Myocyte (in vitro differentiated cells): ENCODE data around the gene MYO9A. TPM values are rescaled to one million over a fixed set of nuclear protein-coding genes. Genes with fewer than 3 reads are reported as not detected.
A peak's percentile ranks its signal among the peaks of the same experiment; 100 is the strongest.

Experiments
- DNase-seq: peaks from one replicate; pipeline ENCODE4 v3.0.0-alpha.2; 2012; ENCODE audit warnings: low read depth
- total RNA-seq: library from RNA; depleted of rRNA; stranded (reverse); fragments of >200 nt; gene quantifications from 2 replicates; pipeline ENCODE4 v1.2.3, GENCODE V29; 2014

The MYO9A gene
- total RNA-seq, 1 donor from 2014 or later, result 22.1 TPM

DNA sequence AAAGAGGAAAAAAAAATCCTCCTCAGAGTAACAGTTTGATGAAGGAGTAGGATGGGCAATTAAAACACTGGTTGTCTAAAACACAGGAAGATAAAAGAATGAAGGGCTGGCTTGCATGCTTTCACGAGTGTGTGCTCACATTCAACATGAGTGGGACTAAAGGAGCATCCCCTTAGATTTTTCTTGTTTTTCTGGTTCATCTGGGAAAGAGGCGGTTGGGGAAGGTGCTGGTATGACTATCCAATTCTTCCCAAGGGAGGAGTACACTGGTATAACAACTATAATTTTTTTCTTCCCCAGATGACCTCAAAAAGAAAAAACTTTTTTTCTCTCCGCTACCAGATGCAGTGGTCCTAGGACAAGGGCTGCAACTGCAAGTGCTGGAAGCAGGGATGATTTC, 143.7 kb downstream of the MYO9A start:
- DNase-seq, result no peak

DNA sequence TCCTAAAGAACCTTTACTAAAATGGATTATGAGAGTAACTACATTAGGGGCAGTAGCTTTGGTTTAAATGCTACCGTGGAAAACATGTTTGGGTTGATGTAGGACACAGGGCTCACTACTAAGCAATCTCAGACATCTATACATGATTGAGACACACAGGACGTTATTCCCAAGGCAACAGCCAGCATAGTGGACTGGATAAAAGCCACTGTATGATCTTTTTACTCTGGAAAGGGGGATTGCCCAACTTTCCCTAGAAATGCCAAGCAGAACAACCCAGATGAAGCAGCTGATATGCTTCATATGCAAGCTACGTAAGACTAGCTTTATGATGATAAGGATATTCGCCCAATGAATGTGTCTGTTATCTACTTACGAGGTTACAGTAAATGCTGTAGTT, 144.6 kb downstream of the MYO9A start:
- no peak for DNase-seq

DNA sequence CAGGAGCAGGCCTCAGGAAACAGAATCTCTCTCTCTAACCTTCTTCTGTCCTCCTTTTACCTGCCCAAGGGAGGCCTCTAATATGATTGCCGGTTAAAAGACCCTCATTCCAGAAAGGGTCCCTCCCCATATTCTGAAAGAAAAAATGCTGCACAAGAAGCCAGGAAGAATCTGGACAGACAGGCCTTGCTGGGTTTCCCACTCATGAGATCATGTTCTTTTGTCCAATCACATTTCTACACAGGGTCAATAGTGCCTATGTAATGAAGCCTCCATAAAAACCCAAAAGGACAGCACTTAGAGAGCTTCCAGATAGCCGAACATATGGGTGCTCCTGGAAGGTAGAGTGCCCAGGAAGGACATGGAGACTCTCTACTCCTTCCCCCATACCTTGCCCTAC, 146.0 kb downstream of the MYO9A start:
- DNase-seq, result no peak

DNA sequence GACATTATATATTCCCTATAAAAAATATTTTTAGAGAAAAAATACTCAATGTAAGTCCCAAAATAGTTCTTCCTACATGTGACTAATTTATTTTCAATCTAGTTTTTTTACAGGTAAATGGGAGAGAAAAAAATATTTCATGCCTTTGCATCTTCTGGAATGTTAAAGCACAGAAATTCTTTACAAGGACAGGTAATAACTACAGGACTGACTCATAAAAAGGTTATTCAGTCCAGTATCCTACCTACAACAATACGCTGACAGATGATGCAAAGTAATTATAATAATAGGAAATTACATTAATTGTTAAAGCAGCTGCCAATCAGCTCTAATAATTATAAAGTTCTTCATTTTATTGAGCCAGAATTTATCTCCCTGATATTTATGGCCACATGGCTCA, 147.5 kb downstream of the MYO9A start:
- no peak for DNase-seq

DNA sequence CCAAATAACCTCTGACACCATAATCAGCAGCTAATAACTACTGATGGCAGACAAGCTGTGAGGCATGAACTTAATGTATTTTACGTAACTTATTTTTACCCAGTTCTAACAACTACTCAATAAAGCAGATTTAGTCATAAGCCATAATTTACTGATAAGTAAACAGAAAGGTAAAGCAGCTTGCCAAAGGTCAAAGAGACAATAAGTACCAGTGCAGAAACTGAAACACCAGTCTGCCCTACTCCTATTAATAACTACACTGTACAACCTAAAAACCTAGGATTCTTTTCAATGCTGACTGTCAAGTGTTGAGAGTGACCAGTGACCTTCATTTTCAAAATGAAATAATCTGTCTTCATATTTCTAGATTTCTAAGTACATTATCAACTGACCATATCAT, 155.4 kb downstream of the MYO9A start:
- no peak for DNase-seq

DNA sequence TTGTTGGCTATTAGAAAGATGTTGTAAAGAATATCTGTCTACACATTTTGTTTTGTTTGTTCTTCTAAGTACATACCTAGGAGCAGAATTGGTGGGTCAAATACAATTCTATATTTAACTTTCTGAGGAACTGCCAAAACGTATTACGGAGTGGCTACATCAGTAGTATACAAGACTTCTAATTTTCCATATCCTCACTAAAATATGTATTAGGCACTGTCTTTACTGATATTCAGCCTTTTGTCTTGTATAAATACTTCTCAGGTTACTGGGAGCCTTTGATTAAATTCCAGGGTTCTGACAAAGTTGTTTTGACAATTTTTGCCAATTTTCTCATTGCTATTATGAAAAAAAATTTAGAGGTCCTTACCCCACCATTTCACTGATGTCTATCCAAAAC, 160.9 kb downstream of the MYO9A start:
- DNase-seq, result no peak

DNA sequence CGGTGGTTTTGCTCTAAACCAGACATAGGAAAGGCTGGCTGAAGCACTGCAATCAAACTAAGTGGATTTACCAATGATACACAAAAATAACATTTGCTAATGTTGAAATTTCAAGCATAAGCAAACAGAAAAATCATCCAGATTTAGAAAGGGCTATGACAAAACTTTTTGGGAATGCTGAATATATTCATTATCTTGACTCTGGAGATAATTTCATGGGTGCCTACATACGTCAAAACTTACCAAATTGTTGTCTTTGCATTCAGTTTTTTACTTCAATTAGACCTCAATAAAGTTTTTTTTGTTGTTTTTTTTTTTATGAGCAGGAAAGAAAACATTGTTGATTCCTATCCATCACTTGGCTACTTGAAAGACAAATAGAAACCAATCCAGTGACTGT, 166.8 kb downstream of the MYO9A start:
- DNase-seq, result no peak

DNA sequence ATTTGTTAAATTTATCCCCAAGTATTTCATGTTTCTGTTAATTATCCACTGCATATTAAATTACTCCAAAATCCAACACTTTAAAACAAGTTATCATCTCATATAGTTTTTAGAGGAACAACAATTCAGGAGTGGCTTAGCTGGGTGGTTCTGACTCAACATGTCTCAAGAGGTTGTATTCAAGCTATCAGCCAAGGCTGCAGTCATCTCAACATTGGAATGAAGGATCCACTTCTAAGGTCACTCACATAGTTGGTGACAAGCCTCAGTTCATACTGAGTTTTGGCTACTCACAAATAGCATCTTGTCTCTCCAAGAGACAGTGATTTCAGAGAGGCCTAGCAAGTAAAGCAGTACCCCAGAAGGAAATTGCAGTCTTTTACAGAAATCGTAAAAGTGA, 172.9 kb downstream of the MYO9A start:
- DNase-seq, result no peak

DNA sequence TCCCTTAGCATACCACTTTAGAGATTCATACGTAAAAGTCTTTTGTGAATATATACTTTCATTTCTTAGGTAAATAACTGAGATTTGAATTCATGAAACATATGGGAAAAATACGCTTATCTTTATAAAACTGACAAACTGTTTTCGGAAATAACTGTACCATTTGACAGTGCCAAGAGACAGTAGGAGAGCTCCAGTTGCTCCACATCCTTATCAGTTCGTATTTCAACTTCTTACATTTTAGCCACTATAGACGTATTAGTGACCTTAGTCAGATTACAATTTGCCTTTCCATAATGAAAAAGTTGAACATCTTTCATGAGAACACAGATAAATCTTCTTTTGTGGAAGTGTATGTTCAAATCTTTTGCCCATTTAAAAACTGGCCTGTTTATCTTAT, 174.1 kb downstream of the MYO9A start:
- DNase-seq, result no peak

DNA sequence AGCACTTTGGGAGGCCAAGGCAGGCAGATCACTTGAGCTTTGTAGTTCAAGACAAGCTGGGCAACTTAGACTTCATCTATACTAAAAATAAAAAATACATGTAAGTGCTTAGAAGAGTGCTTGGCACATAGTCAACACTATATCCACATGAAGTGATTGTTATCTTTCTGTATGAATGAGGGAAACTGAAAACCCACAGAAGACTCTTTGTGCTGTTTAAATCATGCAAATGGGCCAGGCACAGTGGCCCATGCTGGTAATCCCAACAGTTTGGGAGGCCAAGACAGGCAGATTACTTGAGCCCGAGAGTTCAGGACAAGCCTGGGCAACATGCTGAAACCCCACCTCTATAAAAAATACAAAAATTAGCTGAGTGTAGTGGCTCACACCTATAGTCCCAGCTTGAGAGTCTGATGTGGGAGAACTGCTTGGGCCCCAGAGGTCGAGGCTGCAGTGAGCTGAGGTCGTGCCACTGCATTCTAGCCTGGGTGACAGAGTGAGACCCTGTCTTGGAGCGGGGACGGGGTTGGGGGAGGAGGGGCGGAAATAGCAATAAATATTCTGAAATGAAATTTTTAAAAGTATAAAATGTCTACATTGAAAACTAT, 177.9 kb downstream of the MYO9A start:
- DNase-seq, result no peak

DNA sequence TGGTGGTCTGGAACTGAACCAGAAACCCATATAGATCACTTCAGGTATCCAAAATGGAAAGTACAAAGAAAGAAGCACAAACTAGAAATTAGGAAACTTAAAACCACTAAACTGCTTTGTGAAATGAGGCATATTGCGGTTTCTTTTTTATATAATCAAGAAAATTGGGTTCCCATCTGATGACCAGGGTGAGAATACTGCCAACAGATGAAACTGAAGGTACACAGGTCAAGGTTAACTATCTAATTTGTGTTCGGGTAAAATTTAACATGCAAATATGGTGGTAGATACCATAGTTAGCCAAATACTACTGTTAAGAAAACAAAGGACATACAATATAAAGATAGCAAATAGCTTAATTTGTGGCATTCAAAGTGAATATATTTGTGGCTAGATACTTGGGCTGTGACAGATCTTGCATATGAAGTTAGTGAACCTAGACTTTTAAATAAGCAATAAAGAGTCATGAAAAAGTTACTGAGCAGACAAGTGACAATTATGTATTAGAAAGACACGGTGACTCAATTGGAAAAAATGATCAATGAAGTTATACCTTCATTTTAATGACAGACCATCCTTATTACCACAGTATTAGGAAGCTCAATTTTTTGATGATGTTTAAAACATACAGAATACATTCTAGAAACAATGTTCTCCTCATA, 180.2 kb downstream of the MYO9A start:
- DNase-seq, result no peak

DNA sequence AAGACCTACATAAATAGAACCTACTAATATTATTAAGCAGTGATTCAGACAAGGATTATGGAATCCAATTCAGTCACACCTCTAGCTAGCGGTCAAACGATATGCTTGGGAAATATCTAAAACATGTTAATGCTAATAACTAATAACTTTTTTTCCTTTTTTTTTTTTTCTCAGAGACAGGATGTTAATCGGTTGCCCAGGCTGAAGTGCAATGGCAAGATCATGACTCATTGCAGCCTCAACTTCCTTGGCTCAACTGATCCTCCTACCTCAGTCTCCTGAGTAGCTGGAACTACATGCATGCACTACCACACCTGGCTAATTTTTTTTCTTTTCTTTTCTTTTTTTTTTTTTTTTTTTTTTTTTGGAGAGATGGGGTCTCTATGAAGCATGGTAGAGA, 183.5 kb downstream of the MYO9A start:
- no peak for DNase-seq

DNA sequence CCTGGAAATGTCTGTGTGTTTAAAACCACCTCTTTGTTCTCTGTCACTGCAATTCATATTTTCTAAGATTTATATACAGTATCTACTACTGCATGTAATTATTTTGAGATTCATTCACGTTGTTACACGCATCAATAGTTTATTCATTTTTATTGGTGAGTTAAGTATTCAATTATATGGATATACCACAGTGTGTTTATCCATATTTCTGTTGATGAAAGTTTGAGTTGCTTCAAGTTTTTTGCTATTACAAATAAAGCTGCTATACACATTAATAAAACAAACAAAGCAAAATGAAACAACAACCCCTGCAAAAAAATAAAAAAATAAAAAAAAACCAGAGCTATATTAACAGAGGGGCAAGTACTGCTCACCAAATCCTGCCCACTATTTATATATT, 185.3 kb downstream of the MYO9A start:
- DNase-seq, result no peak

DNA sequence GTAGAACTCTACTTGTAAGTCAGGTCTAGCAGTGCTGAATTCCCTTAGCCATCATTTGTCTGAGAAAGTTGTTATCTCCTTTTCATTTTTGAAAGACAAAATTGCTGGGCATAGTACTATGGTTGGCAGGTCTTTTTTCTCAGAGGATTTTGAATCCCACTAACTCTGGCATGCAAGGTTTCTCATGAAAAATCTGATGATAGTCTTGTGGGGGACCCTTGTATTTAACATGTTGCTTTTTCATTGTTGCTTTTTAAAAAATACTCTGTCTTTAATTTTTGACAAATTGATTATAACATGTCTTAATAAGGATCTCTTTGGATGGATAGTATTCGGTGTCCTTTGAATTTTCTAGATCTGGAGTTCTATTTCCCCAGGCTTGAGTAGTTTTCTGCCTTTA, 186.7 kb downstream of the MYO9A start:
- DNase-seq, result no peak

DNA sequence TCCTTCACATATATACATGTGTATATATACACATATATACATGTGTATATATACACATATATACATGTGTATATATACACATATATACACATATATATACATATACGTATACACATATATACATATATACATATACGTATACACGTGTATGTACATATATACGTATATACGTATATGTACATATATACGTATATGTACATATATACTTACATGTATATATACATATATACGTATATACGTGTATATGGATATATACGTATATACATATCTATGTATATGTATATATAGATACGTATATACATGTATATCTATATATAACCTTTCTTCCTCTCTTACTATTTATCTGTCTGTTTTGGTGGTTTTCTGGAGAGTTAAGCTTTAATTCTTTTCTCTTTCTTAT, 192.8 kb downstream of the MYO9A start:
- DNase-seq, result no peak

DNA sequence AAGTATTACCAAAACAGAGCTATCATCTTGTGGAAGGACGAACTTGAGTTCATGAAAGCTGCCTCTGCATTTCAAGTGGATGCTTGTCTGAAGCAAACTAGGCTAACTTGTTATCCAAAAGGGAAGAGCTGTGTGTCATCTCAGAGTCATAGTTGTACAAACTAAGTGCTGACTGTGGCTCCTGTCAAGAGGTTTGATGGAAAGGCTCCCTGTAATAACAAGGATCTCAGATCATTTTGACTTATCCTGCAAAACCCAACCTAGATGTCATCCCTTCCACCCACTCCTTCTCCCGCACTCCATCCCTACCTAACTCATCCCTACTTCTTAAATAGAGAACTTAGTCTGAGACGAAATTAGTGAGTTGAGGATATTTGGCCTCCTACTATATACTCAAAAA, 196.8 kb downstream of the MYO9A start:
- no peak for DNase-seq

DNA sequence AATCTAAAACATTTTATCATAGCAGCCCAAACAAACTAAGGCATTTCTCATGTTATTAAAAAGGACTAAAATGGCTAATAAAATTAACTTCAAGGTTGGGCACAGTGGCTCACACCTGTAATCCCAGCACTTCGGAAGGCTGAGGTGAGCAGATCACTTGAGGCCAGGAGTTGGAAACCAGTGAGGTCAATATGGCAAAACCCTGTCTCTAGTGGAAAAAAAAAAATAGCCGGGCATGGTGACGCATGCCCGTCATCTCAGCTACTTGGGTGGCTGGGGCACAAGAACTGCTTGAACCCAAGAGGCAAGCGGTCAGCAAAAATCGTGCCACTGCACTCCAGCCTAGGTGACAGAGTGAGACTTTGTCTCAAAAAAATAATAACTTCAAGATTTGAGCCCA, 197.4 kb downstream of the MYO9A start:
- no peak for DNase-seq

DNA sequence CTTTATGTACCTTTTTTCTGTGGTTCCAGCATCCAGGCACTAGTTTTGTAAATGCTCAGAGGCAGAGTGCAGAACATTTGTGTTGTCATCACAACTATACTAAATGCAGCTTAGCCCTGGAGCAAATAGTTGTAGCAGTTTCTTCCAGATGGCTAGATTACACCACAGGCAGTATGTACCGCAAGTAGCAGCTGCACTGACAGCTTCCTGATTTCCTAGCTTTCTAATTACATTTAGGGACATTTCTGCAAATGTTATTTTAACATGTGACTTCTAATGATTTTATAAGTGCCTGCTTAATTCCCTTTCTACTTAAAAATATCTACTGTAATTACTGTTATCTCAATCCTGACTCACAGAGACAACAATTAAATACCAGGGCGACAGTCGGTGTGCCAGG, 201.1 kb downstream of the MYO9A start:
- DNase-seq, result peak; percentile 1

DNA sequence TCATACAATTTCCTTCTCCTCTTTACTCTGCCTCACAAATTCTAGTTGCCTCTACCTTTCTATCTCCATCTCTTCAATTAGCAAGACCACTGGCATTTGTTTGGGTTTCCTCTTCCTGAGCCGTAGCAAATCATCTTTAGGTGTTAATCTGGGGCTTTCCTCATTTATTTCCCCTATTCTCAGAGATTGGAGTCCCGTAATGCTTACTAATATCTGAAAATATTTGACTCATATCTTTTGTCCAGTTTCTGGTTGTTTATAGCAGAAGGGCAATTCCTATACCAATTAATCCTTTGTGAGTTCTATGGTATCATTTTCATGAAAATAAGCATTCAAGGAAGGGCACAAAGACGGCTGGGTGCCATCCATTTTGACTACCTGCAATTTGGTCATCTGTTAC, 203.9 kb downstream of the MYO9A start:
- DNase-seq, result no peak

DNA sequence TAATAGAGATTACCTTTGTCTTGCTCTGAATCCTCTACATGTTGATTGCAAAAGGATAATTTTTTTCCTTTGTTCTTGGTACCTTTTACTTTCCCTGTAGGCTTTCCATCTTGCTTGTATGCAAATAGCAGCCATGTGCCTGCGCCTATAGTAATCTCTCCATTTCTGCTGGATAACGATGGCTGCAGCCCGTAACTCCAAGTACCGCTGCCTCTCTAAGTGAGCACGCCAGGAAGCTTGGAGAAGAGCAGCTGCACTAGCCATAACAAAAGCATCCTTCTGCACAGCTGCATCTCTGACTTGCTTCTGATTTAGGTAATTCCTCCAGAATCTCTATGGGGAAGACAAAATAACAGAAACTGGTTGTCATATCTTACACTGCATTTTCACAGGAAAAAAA, 218.3 kb downstream of the MYO9A start:
- no peak for DNase-seq

DNA sequence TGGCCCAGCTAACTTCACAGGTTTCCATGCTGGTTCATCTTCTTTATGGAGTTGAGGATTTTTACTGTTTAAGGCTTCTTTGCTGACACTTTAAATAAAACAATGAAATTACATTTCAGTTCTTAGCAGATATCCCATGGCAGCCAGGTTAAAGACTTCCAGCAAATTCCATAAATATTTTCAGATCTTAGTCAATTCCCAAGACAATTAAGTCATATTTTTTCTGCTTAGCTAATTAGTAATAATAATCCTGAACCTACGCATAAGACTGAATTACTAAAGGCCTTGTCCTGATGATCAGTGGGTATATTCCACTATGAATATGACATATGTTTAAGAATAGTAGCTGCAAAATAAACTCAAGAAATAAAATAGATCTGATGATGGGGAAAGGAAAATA, 224.3 kb downstream of the MYO9A start:
- DNase-seq, result no peak

DNA sequence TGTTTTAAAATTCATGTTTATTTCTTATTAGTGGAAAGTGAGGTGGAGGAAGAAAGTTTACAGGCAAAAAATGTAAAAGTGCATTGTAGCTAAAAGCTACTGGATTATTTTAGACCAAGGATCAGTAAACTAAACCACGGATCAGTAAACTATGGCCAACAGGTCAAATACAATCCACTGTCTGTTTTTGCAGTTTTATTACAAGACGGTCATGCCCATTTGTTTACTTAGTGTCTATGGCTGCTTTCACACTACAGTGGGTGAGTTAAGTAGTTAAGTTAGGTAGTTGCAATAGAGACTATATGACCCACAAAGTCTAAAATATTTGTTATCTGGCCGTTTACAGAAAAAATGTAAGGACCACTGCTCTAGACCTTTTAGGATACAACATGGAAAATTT, 225.6 kb downstream of the MYO9A start:
- DNase-seq, result no peak

DNA sequence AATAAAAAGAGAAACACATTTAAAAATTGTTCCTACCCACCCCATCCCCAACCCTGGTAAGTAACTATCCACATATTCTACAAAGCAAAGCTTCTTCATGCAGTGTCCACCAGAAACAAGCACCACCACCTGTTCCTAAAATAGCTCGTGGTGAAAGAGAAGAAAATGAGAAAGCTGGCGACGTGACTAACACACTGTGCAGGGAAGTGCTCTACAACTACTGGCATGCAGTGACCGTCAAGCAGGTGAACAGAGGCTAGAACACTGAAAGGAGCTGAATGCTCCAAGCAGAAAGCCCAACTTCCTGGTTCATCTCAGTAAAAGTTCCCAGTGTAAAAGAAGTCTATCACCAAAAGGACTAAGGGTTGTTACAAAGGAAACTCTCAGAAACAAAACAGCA, 226.9 kb downstream of the MYO9A start:
- peak; percentile 66 for DNase-seq

DNA sequence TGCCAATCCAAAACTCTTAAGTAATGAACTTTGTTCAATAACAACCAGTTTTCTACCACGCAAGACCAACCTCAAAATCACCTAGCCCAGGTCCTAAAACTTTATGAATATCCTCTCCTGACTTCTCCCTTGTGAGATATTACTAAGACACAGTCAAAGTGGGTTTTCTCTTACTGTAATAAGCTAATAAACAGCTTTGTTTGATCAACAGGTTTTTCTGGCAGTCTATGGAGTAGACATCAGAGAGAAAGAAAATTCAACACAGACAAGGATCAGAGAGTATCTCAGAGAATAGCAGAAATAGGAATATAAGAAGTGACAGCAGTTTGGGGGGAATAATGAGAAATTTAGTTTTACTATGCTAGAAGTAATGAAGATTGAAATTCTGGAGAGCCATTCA, 228.0 kb downstream of the MYO9A start:
- no peak for DNase-seq
